HepG2 (cell line): Measurements from ENCODE around the gene PPP2R5C. TPM values are rescaled to one million over a fixed set of nuclear protein-coding genes. Genes with fewer than 3 reads are reported as not detected.

Experiments used
- ATAC-seq: fragments of 200-7000 bp; cut with Tn5 transposase; 3 replicates; pipeline ENCODE4 v1.9.1; 2020; ENCODE audit warnings: mild to moderate bottlenecking, moderate library complexity
- BruUV-seq: library from RNA; stranded (reverse); fragments of 400-500 nt; replicated peaks from 2 replicates; lab custom pipeline; 2021; lab: Mats Ljungman, UMichigan
- CTCF ChIA-PET: fragments of 300-600 bp; formaldehyde crosslinking; extraction: SDS; loops from one replicate; lab custom pipeline; 2021; ENCODE audit warnings: low total read pairs, inconsistent platforms, low intra/inter-chr PET ratio; lab: Yijun Ruan, JAX
- POLR2A ChIA-PET: fragments of 350-600 bp; sonication (Branson Sonifier 250); formaldehyde crosslinking; loops from one replicate; lab custom pipeline; 2020; ENCODE audit warnings: antibody characterized with exemption, inconsistent platforms; lab: Yijun Ruan, JAX
- DNase-seq: peaks from one replicate; pipeline ENCODE4 v3.0.0-alpha.2; 2015; ENCODE audit warnings: low spot score
- FAIRE-seq: peaks from 3 replicates; lab custom pipeline; 2011; peaks lifted over from hg19 to GRCh38; lab: Jason Lieb, UNC
- H2AFZ ChIP-seq: one replicate; pipeline ENCODE4 v1.6.1; 2011; ENCODE audit warnings: low read length, inconsistent platforms
- H3K27ac ChIP-seq: fragments of 300-600 bp; 3 replicates; pipeline ENCODE4 v1.8.0; 2011; ENCODE audit warnings: mixed run types, mild to moderate bottlenecking, mixed read lengths, low read length, inconsistent platforms; ENCODE audit not compliant: insufficient read depth; ENCODE audit errors: extremely low read length
- H3K27me3 ChIP-seq, 2 experiments: fragments of 200-600 bp in 1 of 2; 2 replicates in 1 of 2; 3 replicates in 1 of 2; pipeline versions ENCODE4 v1.6.0 to v1.8.0; 2011; ENCODE audit warnings: low read length in 2 of 2, mild to moderate bottlenecking in 2 of 2, moderate library complexity in 2 of 2, inconsistent platforms in 1 of 2; ENCODE audit not compliant: insufficient read depth in 2 of 2, control insufficient read depth in 1 of 2
- H3K36me3 ChIP-seq, 2 experiments: fragments of 200-600 bp in 1 of 2; replicated peaks in 1 of 2; 2 replicates in 1 of 2; 3 replicates in 1 of 2; pipeline versions ENCODE4 v1.5.1 to v1.8.0; 2011; ENCODE audit warnings: low read length in 2 of 2, inconsistent platforms in 1 of 2; ENCODE audit not compliant: insufficient read depth in 2 of 2, control insufficient read depth in 1 of 2
- H3K4me1 ChIP-seq: 2 replicates; pipeline ENCODE4 v1.5.1; 2012; ENCODE audit warnings: low read length, inconsistent platforms; ENCODE audit not compliant: insufficient read depth
- H3K4me2 ChIP-seq: 2 replicates; pipeline ENCODE4 v1.6.0; 2011; ENCODE audit warnings: low read depth, low read length, inconsistent platforms
- H3K4me3 ChIP-seq, 3 experiments: fragments of 200-600 bp in 1 of 3; sonication (generic), shearing (Covaris generic) in 1 of 3; replicated peaks in 1 of 3; 2 replicates each; pipeline ENCODE4 v1.5.1; 2011 to 2016; ENCODE audit warnings: low read length in 3 of 3, inconsistent platforms in 2 of 3, low read depth in 2 of 3, mild to moderate bottlenecking in 2 of 3, control low read depth in 1 of 3, mixed read lengths in 1 of 3; ENCODE audit not compliant: insufficient read depth in 1 of 3
- H3K79me2 ChIP-seq: one replicate; pipeline ENCODE4 v1.6.1; 2011; ENCODE audit warnings: low read length, inconsistent platforms; ENCODE audit not compliant: insufficient read depth
- H3K9ac ChIP-seq: 2 replicates; pipeline ENCODE4 v1.6.0; 2011; ENCODE audit warnings: mild to moderate bottlenecking, low read depth, low read length, inconsistent platforms; ENCODE audit not compliant: insufficient read depth
- H3K9me3 ChIP-seq: 2 replicates; pipeline ENCODE4 v1.5.1; 2012; ENCODE audit warnings: mild to moderate bottlenecking, low read length
- H4K20me1 ChIP-seq: 2 replicates; pipeline ENCODE4 v1.6.0; 2011; ENCODE audit warnings: inconsistent platforms, mild to moderate bottlenecking, low read length, moderate library complexity; ENCODE audit not compliant: insufficient read depth
- DMAP1 ChIP-seq: IDR thresholded peaks from 2 replicates; pipeline ENCODE4 v1.6.1; 2016
- ERF ChIP-seq: IDR thresholded peaks from 2 replicates; pipeline ENCODE4 v1.6.1; 2018; ENCODE audit warnings: missing biosample characterization, missing genetic modification reagents
- GPN1 ChIP-seq: sonication (generic); formaldehyde crosslinking; IDR thresholded peaks from 2 replicates; pipeline ENCODE4 v1.5.1; 2020; ENCODE audit warnings: missing genetic modification reagents, borderline replicate concordance
- SP140L ChIP-seq: sonication (generic); formaldehyde crosslinking; IDR thresholded peaks from 2 replicates; pipeline ENCODE4 v1.4.0; 2020; ENCODE audit warnings: missing genetic modification reagents, borderline replicate concordance
- SRSF1 ChIP-seq: fragments of 200-400 bp; formaldehyde crosslinking; optimal IDR thresholded peaks from 2 replicates; pipeline ENCODE3; 2017; ENCODE audit warnings: mild to moderate bottlenecking, low read depth, low read length, moderate library complexity
- ZNF12 ChIP-seq: sonication (generic); formaldehyde crosslinking; IDR thresholded peaks from 2 replicates; pipeline ENCODE4 v1.5.0; 2020; ENCODE audit warnings: missing genetic modification reagents
- WGBS: methylation state at CpG from one replicate; pipeline ENCODE4 v1.1.6; 2017; ENCODE audit warnings: low lambda C conversion rate; 5-methylcytosine and 5-hydroxymethylcytosine counted together
- in situ Hi-C: cut with HindIII; loops from 2 replicates; pipeline ENCODE4 v1.10.0; 2017; ENCODE audit warnings: low pct_unique_long_range_greater_than_20kb; ENCODE audit not compliant: extremely low pct_ligation_motif_present
- intact Hi-C: fragments of 100-400 bp; cut with micrococcal nuclease; formaldehyde crosslinking; loops from one replicate; pipeline ENCODE4 v1.10.0; 2022; ENCODE audit not compliant: unreplicated experiment
- polyA plus RNA-seq, 8 experiments: library from polyadenylated mRNA; depleted of rRNA in 3 of 8; stranded (reverse) in 7 of 8; unstranded in 1 of 8; fragments of >200 nt; fragmentation: Illumina TruSeq in 4 of 8; extraction: Trizol in 4 of 8; gene quantifications; 2 replicates each; pipeline versions ENCODE4 v1.2.1 to v1.2.3, GENCODE V29; 2011 to 2016; ENCODE audit warnings: low read depth in 4 of 8, missing spikeins in 1 of 8, mixed read lengths in 1 of 8; ENCODE audit not compliant: insufficient read depth in 1 of 8
- total RNA-seq, 5 experiments: library from RNA; depleted of rRNA; stranded (reverse); fragments of >200 nt; fragmentation: Illumina TruSeq; extraction: Trizol; gene quantifications; 2 replicates each; pipeline ENCODE4 v1.2.3, GENCODE V29; 2016; ENCODE audit warnings: low read depth in 1 of 5
- TF ChIP-seq, protein P1 (sequence below): sonication (generic); formaldehyde crosslinking; IDR thresholded peaks from 2 replicates; pipeline ENCODE4 v1.5.0; 2020; ENCODE audit warnings: missing genetic modification reagents, mild to moderate bottlenecking, borderline replicate concordance
- TF ChIP-seq, protein P2 (sequence below): sonication (generic); formaldehyde crosslinking; conservative IDR thresholded peaks from 2 replicates; pipeline ENCODE4 v1.8.0; 2022; ENCODE audit warnings: mild to moderate bottlenecking, moderate library complexity, missing genetic modification reagents

PPP2R5C gene
- total and polyA plus RNA-seq, 2 of the 13 experiments (the other 11 are each of a cell fraction or from before 2014, with no cell fraction given): 74.3 to 78.5 TPM

DNA sequence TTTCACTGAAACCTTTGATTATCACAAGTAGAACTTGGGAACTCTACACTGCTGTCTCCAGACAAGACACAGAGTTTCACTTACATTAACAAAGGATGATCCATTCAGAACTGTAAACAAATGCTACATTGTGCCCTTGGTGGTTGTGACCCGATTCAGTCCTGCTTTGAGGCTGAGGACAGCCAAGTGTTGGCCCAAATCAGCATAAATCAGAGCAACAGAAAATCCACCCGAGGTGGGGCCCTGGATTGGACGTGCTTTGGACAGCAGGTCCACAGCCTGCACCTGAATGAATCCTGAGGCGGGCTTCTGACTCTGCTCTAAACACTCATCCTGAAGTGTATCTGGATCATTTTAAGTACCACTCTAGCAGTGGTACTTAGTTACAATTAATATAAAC, 68.8 kb downstream of the PPP2R5C start:
- DNase-seq (no peak), ATAC-seq (no peak), FAIRE-seq (no peak)
- no TSS peak for BruUV-seq
- no peak overlapping the region for H3K27ac ChIP-seq
- no peaks in the 10 kb centered on the region for H3K4me1 ChIP-seq
- peaks cover 5 to 22% of the 10 kb centered on the region in 2 experiments; a peak in 4 of 5 replicates for H3K36me3 ChIP-seq
- in situ Hi-C loops: no loop called here
- 97% methylated on average over 4 of the region's 4 CpGs for WGBS
- TF ChIP-seq ZNF12: no peak
- TF ChIP-seq, protein P1, sequence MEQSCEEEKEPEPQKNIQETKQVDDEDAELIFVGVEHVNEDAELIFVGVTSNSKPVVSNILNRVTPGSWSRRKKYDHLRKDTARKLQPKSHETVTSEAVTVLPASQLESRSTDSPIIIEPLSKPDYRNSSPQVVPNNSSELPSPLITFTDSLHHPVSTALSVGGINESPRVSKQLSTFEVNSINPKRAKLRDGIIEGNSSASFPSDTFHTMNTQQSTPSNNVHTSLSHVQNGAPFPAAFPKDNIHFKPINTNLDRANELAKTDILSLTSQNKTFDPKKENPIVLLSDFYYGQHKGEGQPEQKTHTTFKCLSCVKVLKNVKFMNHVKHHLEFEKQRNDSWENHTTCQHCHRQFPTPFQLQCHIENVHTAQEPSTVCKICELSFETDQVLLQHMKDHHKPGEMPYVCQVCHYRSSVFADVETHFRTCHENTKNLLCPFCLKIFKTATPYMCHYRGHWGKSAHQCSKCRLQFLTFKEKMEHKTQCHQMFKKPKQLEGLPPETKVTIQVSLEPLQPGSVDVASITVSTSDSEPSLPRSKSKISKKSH (CRISPR knock-in tag): no peak
- no peak for TF ChIP-seq GPN1 (CRISPR knock-in tag)
- no peak overlapping the region for H3K4me2 ChIP-seq
- no peak overlapping the region for H3K4me3 ChIP-seq
- no peak overlapping the region for H2AFZ ChIP-seq
- no peak overlapping the region for H3K9ac ChIP-seq
- intact Hi-C loops: no loop called here
- CTCF ChIA-PET: no interaction called here
- no peaks in the 10 kb centered on the region for H3K27me3 ChIP-seq
- H4K20me1 ChIP-seq: 0 out of 2 replicates have a peak, but pooled peaks cover 1% of the 10 kb centered on the region
- POLR2A ChIA-PET: no interaction called here
- no peaks in the 10 kb centered on the region for H3K9me3 ChIP-seq
- peaks cover 56% of the 10 kb centered on the region for H3K79me2 ChIP-seq

DNA sequence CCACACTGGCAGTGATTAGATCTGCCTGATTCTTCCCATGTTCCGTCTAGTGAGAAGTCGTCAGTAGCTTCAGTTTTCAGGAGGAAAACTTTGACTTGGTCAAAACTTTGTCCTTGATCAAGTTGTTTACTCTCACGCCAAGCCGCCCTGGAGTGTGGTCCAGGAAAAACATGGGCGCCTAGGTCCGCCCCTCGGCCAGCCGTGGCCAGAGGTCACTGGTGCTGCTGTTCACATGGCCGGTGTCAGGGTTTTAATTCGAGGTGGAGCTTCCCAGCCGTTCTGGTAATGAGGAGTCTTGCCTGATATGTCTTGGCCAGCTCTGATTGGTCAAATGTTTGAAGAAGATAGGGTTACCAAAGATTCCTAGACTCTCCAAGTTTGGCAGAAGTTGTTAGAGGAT, 71.5 kb downstream of the PPP2R5C start:
- Histone ChIP-seq H2AFZ (no peak overlapping the region), H3K27ac (no peak overlapping the region), H3K9me3 (no peaks in the 10 kb centered on the region), H4K20me1 (0 out of 2 replicates have a peak, but pooled peaks cover 9% of the 10 kb centered on the region)
- BruUV-seq: no TSS peak
- TF ChIP-seq DMAP1 (CRISPR knock-in tag) (no peak), SP140L (CRISPR knock-in tag) (no peak), ERF (no peak), SRSF1 (no peak)
- TF ChIP-seq, protein P2, sequence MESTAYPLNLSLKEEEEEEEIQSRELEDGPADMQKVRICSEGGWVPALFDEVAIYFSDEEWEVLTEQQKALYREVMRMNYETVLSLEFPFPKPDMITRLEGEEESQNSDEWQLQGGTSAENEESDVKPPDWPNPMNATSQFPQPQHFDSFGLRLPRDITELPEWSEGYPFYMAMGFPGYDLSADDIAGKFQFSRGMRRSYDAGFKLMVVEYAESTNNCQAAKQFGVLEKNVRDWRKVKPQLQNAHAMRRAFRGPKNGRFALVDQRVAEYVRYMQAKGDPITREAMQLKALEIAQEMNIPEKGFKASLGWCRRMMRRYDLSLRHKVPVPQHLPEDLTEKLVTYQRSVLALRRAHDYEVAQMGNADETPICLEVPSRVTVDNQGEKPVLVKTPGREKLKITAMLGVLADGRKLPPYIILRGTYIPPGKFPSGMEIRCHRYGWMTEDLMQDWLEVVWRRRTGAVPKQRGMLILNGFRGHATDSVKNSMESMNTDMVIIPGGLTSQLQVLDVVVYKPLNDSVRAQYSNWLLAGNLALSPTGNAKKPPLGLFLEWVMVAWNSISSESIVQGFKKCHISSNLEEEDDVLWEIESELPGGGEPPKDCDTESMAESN: no peak
- TF ChIP-seq, all 625 proteins: peak for 0
- intact Hi-C loops: no loop called here
- Histone ChIP-seq H3K27me3 (no peaks in the 10 kb centered on the region), H3K36me3 (peaks cover 7 to 19% of the 10 kb centered on the region in 2 experiments; a peak in 4 of 5 replicates), H3K4me2 (no peak overlapping the region), H3K79me2 (peaks cover 42% of the 10 kb centered on the region), H3K9ac (no peak overlapping the region), H3K4me1 (no peaks in the 10 kb centered on the region), H3K4me3 (no peak overlapping the region)
- DNase-seq (no peak), FAIRE-seq (no peak), ATAC-seq (no peak)
- in situ Hi-C loops: no loop called here
- ChIA-PET POLR2A (no interaction called here), CTCF (no interaction called here)
- WGBS: 100% methylated on average over 2 of the region's 11 CpGs
